Sigmoid colon (tissue), 4 donors: ENCODE data around the gene TSPAN33.

ENCODE experiments used
- POLR2A ChIP-seq, 2 donors: fragments of 450-650 bp; IDR thresholded peaks; one replicate each; pipeline ENCODE4 v1.6.1; 2016; ENCODE audit warnings: antibody characterized with exemption in 2 of 2, mild to moderate bottlenecking in 2 of 2, moderate library complexity in 2 of 2
- POLR2AphosphoS5 ChIP-seq, 4 donors: sonication (generic); formaldehyde crosslinking; IDR thresholded peaks; one replicate each; pipeline ENCODE4 v1.6.1; 2017; ENCODE audit warnings: antibody characterized with exemption in 4 of 4
- TF ChIP-seq, protein P1 (sequence below), 4 experiments: fragments of 450-650 bp in 3 of 4; fragments of 200-600 bp in 1 of 4; IDR thresholded peaks; one replicate each; pipeline ENCODE4 v1.5.1; 2016 to 2019; ENCODE audit warnings: antibody characterized with exemption in 4 of 4, mild to moderate bottlenecking in 3 of 4, moderate library complexity in 2 of 4

DNA sequence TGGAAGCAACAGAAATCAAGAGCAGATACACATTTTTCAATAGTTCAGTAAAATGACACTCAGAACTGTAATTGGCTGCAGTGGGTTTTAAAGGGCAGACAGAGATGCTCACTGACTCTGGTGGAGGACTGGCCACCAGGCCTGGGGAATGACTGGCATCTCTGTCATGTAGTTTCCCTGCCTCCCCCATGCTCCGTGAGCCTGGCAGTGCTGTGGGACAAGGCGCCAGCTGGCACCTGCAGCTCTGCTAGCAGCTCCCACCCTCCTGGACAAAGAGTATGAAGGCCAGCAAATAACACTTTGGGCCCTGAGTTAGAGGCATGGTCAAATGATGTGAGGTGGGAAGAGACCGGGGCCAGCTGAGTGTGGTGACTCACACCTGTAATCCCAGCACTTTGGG is 15.0 kb downstream of the TSPAN33 start:
- TF ChIP-seq, protein P1, sequence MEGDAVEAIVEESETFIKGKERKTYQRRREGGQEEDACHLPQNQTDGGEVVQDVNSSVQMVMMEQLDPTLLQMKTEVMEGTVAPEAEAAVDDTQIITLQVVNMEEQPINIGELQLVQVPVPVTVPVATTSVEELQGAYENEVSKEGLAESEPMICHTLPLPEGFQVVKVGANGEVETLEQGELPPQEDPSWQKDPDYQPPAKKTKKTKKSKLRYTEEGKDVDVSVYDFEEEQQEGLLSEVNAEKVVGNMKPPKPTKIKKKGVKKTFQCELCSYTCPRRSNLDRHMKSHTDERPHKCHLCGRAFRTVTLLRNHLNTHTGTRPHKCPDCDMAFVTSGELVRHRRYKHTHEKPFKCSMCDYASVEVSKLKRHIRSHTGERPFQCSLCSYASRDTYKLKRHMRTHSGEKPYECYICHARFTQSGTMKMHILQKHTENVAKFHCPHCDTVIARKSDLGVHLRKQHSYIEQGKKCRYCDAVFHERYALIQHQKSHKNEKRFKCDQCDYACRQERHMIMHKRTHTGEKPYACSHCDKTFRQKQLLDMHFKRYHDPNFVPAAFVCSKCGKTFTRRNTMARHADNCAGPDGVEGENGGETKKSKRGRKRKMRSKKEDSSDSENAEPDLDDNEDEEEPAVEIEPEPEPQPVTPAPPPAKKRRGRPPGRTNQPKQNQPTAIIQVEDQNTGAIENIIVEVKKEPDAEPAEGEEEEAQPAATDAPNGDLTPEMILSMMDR (IDR thresholded peaks at IDR 0.05) = no peak
- TF ChIP-seq POLR2AphosphoS5 (IDR thresholded peaks at IDR 0.05) (no peak), POLR2A (IDR thresholded peaks at IDR 0.05) (no peak)
